BLaER1 treated with 17β-estradiol and CSF1 and Interleukin-3, amounts not matched to agents 10 nM and 100 nM (cell line): Measurements from ENCODE around the gene ICA1L.
"Not testable (repeated sequence)": the region's sequence is repeated elsewhere in the genome, so short reads cannot be mapped to it uniquely, and the experiment has no call there.

Experiments used
- H3K27ac ChIP-seq, 11 experiments: shearing (Covaris generic); formaldehyde crosslinking; 2 replicates each; pipeline ENCODE4 v1.8.1; 2022
- H3K27me3 ChIP-seq, 11 experiments: shearing (Covaris generic); formaldehyde crosslinking; 2 replicates each; pipeline ENCODE4 v1.8.1; 2022
- H3K36me3 ChIP-seq, 11 experiments: shearing (Covaris generic); formaldehyde crosslinking; 2 replicates each; pipeline ENCODE4 v1.8.1; 2022
- H3K4me1 ChIP-seq, 10 experiments: shearing (Covaris generic); formaldehyde crosslinking; 2 replicates each; pipeline ENCODE4 v1.8.1; 2022
- H3K4me2 ChIP-seq, 11 experiments: shearing (Covaris generic); formaldehyde crosslinking; 2 replicates each; pipeline ENCODE4 v1.8.1; 2022
- H3K4me3 ChIP-seq, 10 experiments: shearing (Covaris generic); formaldehyde crosslinking; 2 replicates each; pipeline ENCODE4 v1.8.1; 2022
- H3K9ac ChIP-seq, 11 experiments: shearing (Covaris generic); formaldehyde crosslinking; 2 replicates each; pipeline ENCODE4 v1.8.1; 2022
- H3K9me3 ChIP-seq, 11 experiments: shearing (Covaris generic); formaldehyde crosslinking; replicated peaks in 1 of 11; 2 replicates each; pipeline ENCODE4 v1.8.1; 2022
- H4K20me1 ChIP-seq, 11 experiments: shearing (Covaris generic); formaldehyde crosslinking; 2 replicates each; pipeline ENCODE4 v1.8.1; 2022
- Cebpa-rat ChIP-seq, 11 experiments: shearing (Covaris generic); IDR thresholded peaks; 2 replicates each; pipeline ENCODE4 v1.8.1; 2022

ICA1L gene

DNA sequence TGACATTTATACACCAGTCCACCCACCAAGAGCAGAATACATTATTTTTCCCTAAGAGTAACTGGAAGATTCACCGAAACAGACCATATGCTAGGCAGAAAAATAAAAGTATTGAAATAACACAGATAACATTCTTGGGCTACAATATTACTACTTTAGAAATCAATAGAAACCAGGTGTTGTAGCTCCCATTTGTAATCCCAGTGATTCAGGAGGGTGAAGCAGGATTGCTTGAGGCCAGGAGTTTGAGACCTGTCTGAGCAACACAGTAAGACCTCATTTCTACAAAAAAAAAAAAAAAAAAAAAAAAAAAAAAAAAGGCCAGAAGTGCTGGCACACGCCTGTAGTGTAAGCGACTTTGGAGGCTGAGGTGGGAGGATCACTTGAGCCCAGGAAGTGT, 9.6 kb downstream of the ICA1L start:
- H4K20me1 ChIP-seq = no peaks in the 10 kb centered on the region
- no peak overlapping the region for H3K27ac ChIP-seq
- no peaks in the 10 kb centered on the region for H3K4me1 ChIP-seq
- no peaks in the 10 kb centered on the region for H3K27me3 ChIP-seq
- no peak for TF ChIP-seq Cebpa-rat (IDR thresholded peaks at IDR 0.05)
- H3K4me2 ChIP-seq = no peak overlapping the region
- no peak overlapping the region for H3K4me3 ChIP-seq
- no peak overlapping the region for H3K9ac ChIP-seq
- H3K36me3 ChIP-seq = no peaks in the 10 kb centered on the region
- peaks cover 0 to 3% (median 0%) of the 10 kb centered on the region in 11 experiments; a peak in 3 of 22 replicates for H3K9me3 ChIP-seq

GRCh38 chr2:202858601-202859000, 13.0 kb downstream of the ICA1L start:
- Histone ChIP-seq H3K9me3 (peaks cover 0 to 5% (median 0%) of the 10 kb centered on the region in 11 experiments; a peak in 3 of 22 replicates), H3K27me3 (no peaks in the 10 kb centered on the region), H3K4me2 (no peak overlapping the region), H3K4me3 (no peak overlapping the region), H4K20me1 (no peaks in the 10 kb centered on the region), H3K36me3 (no peaks in the 10 kb centered on the region), H3K4me1 (no peaks in the 10 kb centered on the region), H3K27ac (no peak overlapping the region), H3K9ac (no peak overlapping the region)
- no peak for TF ChIP-seq Cebpa-rat (IDR thresholded peaks at IDR 0.05)

- not testable (repeated sequence) for H4K20me1 ChIP-seq, H3K36me3 ChIP-seq, H3K4me3 ChIP-seq, H3K9me3 ChIP-seq, H3K27me3 ChIP-seq
- Histone ChIP-seq H3K4me1 (peaks cover 6 to 17% (median 12%) of the 10 kb centered on the region in 10 experiments; a peak in 15 of 20 replicates), H3K9ac (peak overlapping the region in 3 of 11 experiments; percentile 9 to 35 (median 31); a peak in 4 of 22 replicates), H3K4me2 (peak overlapping the region in 10 of 11 experiments; percentile 16 to 71 (median 40); a peak in 16 of 22 replicates), H3K27ac (peak overlapping the region in 8 of 11 experiments; percentile 43 to 72 (median 60); a peak in 14 of 22 replicates)
Observed at GRCh38 chr2:202849343-202849742, 22.2 kb downstream of the ICA1L start.

DNA sequence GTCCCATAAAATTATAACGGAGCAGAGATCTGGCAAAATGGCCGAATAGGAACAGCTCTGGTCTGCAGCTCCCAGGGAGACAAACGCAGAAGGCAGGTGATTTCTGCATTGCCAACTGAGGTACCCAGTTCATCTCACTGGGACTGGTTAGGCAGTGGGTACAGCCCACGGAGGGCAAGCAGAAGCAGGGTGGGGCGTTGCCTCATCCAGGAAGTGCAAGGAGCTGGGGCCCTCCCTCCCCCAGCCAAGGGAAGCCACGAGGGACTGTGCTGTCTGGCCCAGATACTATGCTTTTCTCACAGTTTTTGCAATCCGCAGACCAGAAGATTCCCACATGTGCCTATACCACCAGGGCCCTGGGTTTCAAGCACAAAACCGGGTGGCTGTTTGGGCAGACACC, 22.8 kb downstream of the ICA1L start:
- Histone ChIP-seq H3K4me2 (peak overlapping the region in 10 of 11 experiments; percentile 16 to 71 (median 40); a peak in 17 of 22 replicates), H3K4me1 (peaks cover 6 to 17% (median 12%) of the 10 kb centered on the region in 10 experiments; a peak in 15 of 20 replicates), H3K9me3 (peaks cover 0 to 6% (median 2%) of the 10 kb centered on the region in 11 experiments; a peak in 13 of 22 replicates), H4K20me1 (no peaks in the 10 kb centered on the region), H3K36me3 (no peaks in the 10 kb centered on the region), H3K27me3 (no peaks in the 10 kb centered on the region), H3K9ac (peak overlapping the region in 3 of 11 experiments; percentile 9 to 35 (median 31); a peak in 3 of 22 replicates), H3K4me3 (no peak overlapping the region), H3K27ac (peak overlapping the region in 8 of 11 experiments; percentile 43 to 72 (median 60); a peak in 13 of 22 replicates)
- TF ChIP-seq Cebpa-rat (IDR thresholded peaks at IDR 0.05) = 0 out of 22 replicates have a peak, but pooled peaks of 1 of the 11 experiments have one; percentile 7

DNA sequence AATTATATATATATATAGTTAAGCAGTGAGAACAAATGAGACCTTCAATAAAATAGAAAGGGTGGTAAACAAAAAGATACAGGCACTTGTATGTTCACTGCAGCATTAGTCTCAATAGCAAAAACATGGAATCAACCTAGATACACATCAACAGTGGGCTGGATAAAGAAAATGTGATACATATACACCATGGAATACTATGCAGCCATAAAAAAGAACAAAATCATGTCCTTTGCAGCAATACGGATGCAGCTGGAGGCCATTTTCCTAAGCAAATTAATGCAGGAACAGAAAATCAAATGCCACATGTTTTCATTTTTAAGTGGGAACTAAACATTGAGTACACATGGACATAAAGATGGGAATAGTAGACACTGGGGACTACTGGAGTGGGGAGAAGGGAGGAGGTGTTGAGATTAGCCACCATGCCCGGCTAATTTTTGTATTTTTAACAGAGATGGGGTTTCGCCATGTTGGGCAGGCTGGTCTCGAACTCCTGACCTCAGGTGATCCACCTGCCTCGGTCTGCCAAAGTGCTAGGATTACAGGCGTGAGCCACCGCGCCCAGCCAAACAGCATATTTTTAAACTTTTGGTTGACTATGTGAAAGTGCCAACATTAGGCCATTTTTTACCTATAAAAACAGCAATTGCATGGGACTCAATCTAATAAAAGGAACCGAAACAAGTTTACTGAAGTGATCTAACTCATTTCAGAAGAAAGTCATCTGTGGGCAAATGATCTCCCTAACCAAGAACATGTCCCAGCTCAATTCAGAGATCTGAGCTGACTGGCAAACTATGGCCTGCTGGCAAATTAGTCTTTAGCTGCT, 23.7 kb downstream of the ICA1L start:
- peaks cover 6 to 17% (median 12%) of the 10 kb centered on the region in 10 experiments; a peak in 15 of 20 replicates for H3K4me1 ChIP-seq
- no peak overlapping the region for H3K9ac ChIP-seq
- no peak overlapping the region for H3K4me3 ChIP-seq
- peaks cover 8 to 15% (median 11%) of the 10 kb centered on the region in 11 experiments for H3K9me3 ChIP-seq
- H3K36me3 ChIP-seq = peaks cover 0 to 8% (median 0%) of the 10 kb centered on the region in 11 experiments; a peak in 3 of 22 replicates
- TF ChIP-seq Cebpa-rat (IDR thresholded peaks at IDR 0.05) = no peak
- no peak overlapping the region for H3K27ac ChIP-seq
- peak overlapping the region in 2 of 11 experiments; percentile 53 to 71; a peak in 1 of 22 replicates for H3K4me2 ChIP-seq
- no peaks in the 10 kb centered on the region for H3K27me3 ChIP-seq
- H4K20me1 ChIP-seq = no peaks in the 10 kb centered on the region

DNA sequence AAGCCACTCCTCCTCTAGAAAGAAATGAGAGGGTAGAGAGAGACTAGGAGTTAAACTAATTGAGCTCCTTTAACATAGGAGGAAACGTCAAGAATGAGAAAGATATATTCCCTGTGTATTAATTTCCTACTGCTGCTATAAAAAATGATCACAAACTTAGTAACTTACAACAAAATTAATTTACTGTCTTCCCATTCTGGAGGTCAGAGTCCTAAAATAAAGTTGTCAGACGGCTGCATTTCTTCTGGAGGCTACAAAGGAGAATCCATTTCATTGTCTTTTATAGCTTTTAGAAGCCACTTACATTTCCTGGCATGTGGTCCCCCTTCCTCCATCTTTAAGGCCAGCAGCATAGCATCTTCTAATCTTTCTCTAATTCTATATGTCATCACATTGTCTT, 26.9 kb downstream of the ICA1L start:
- H3K4me3 ChIP-seq = no peak overlapping the region
- H3K9ac ChIP-seq = no peak overlapping the region
- no peaks in the 10 kb centered on the region for H3K27me3 ChIP-seq
- no peak overlapping the region for H3K4me2 ChIP-seq
- peaks cover 0 to 9% (median 0%) of the 10 kb centered on the region in 11 experiments; a peak in 5 of 22 replicates for H3K36me3 ChIP-seq
- no peak overlapping the region for H3K27ac ChIP-seq
- TF ChIP-seq Cebpa-rat (IDR thresholded peaks at IDR 0.05) = no peak
- H4K20me1 ChIP-seq = no peaks in the 10 kb centered on the region
- H3K9me3 ChIP-seq = peaks cover 25 to 40% (median 31%) of the 10 kb centered on the region in 11 experiments
- H3K4me1 ChIP-seq = peaks cover 6 to 16% (median 12%) of the 10 kb centered on the region in 10 experiments; a peak in 15 of 20 replicates

- no peaks in the 10 kb centered on the region for H3K4me1 ChIP-seq
- H3K9me3 ChIP-seq = peaks cover 25 to 40% (median 30%) of the 10 kb centered on the region in 11 experiments
- TF ChIP-seq Cebpa-rat (IDR thresholded peaks at IDR 0.05) = no peak
- H3K27ac ChIP-seq = no peak overlapping the region
- H4K20me1 ChIP-seq = no peaks in the 10 kb centered on the region
- peaks cover 0 to 9% (median 0%) of the 10 kb centered on the region in 11 experiments; a peak in 5 of 22 replicates for H3K36me3 ChIP-seq
- no peak overlapping the region for H3K9ac ChIP-seq
- no peaks in the 10 kb centered on the region for H3K27me3 ChIP-seq
- no peak overlapping the region for H3K4me2 ChIP-seq
- H3K4me3 ChIP-seq = no peak overlapping the region
Observed at GRCh38 chr2:202842690-202843089, 28.9 kb downstream of the ICA1L start.

- H3K9ac ChIP-seq = no peak overlapping the region
- no peaks in the 10 kb centered on the region for H3K4me1 ChIP-seq
- H3K9me3 ChIP-seq = peaks cover 25 to 40% (median 29%) of the 10 kb centered on the region in 11 experiments
- H3K27me3 ChIP-seq = no peaks in the 10 kb centered on the region
- H4K20me1 ChIP-seq = no peaks in the 10 kb centered on the region
- H3K4me3 ChIP-seq = no peak overlapping the region
- no peak overlapping the region for H3K27ac ChIP-seq
- peaks cover 0 to 9% (median 0%) of the 10 kb centered on the region in 11 experiments; a peak in 5 of 22 replicates for H3K36me3 ChIP-seq
- no peak overlapping the region for H3K4me2 ChIP-seq
- no peak for TF ChIP-seq Cebpa-rat (IDR thresholded peaks at IDR 0.05)
Observed at GRCh38 chr2:202841090-202841867, 30.3 kb downstream of the ICA1L start.
